ENCODE measurements around the gene GDF7.
A peak's percentile ranks its signal among the peaks of the same experiment; 100 is the strongest.

Gene GDF7

GRCh38 chr2:20666304-20667150, at the start of gene GDF7:
GDF7 (plus strand) TSS chr2:20667144; CDS start chr2:20667240, 96 bp downstream.
- no peak for DNase-seq

DNA sequence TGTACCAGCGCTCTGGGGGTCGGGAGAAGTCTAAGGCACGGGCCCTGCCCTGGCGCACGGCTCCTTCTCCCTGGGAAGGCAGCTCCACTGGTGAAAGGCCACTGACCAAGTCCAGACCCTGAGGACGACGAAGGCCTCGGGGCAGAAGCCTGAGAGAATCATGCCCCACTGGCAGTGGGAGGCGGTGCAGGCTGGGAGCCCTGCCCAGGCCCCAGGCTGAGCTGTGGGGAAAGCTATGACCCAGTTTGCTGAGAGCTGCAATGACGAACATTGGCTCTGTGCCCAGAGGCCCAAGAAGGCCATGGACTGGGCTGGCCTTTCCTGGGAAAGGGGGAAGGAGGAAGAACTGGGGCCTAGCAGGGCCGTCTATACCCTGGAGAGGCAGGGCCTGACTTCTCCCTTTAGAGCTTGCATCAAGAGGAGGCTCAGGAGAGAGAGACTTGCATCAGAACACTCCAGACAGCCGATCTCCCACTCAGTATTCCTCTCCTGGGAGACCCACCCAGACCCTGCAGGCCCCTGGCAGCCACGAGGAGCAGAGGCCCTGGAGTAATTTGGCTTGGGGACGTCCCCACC, 49.0 kb upstream of the GDF7 start:
- peak; percentile 86 for DNase-seq

GRCh38 chr2:20618468-20618885, 48.5 kb upstream of the GDF7 start:
- DNase-seq, result no peak

GRCh38 chr2:20618886-20619521, 47.9 kb upstream of the GDF7 start:
- no peak for DNase-seq

DNA sequence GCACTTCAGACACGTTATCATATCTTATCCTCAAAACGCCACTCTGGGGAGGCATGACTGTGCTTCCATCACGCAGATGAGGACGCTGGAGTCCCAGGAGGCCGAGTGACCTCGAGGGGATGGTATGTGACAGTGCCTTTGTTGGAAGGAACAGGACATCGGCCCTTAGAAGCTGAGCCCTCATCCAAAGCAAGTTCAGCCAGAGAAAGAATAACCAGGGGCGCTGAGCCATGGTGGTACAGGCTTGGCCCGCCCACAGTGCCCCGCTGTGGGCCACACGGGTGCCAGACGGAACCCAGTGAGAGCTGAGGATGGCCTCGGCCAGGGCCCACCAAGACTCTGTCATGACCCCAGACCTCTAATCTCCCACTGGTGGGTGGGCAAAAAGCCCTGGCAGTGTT, 47.3 kb upstream of the GDF7 start:
- no peak for DNase-seq

DNA sequence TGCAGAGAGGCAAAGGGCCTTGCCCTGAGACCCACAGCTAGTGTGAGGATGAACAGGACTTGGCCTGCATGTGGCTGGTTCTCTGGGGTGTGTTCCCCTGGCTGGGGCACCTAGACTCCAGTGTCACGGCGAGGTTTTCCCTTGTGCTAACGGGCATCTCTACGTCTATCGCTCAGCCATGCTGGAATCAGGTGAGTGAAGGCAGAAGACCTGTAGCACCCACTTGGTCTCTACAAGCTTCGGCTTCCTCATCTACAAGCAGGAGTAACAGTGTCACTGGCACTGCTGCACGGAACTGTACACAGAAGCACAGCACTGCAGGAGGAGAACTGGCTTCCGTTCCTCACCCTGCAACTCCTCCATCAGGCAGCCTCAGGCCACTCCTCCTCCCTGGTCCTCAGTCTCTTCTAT, 46.7 kb upstream of the GDF7 start:
- no peak for DNase-seq

DNA sequence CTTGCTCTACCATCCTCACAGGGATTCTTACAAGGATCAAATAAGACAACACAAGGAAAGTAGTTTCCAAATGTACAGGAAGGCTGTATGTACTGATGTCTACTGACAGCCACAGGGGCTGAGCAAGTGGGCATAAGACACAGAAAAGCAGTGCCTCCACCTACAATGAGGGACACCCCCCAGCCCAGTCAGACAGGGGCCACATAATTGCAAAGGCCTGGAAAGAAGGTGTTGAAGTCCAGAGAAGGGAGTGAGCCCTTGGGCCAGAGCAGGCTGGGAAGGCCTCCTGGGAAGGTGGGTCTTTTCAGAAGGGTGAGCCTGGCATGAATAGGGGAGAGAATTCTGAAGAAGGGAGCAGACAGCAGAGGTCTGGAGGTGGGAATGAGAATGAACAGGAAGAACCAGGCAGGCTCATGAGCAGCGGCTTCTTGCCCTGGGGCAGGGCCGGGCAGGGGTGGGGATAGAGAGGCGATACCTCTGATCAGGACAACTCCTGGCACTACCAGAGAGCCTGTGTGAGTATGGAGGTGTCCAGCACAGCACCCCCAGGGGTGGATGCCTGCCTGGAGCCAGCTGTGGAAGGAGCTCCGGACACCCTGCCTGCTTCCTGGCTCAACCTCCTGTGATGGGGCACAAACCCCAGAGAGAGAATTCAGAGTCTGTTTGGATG, 46.1 kb upstream of the GDF7 start:
- no peak for DNase-seq

DNA sequence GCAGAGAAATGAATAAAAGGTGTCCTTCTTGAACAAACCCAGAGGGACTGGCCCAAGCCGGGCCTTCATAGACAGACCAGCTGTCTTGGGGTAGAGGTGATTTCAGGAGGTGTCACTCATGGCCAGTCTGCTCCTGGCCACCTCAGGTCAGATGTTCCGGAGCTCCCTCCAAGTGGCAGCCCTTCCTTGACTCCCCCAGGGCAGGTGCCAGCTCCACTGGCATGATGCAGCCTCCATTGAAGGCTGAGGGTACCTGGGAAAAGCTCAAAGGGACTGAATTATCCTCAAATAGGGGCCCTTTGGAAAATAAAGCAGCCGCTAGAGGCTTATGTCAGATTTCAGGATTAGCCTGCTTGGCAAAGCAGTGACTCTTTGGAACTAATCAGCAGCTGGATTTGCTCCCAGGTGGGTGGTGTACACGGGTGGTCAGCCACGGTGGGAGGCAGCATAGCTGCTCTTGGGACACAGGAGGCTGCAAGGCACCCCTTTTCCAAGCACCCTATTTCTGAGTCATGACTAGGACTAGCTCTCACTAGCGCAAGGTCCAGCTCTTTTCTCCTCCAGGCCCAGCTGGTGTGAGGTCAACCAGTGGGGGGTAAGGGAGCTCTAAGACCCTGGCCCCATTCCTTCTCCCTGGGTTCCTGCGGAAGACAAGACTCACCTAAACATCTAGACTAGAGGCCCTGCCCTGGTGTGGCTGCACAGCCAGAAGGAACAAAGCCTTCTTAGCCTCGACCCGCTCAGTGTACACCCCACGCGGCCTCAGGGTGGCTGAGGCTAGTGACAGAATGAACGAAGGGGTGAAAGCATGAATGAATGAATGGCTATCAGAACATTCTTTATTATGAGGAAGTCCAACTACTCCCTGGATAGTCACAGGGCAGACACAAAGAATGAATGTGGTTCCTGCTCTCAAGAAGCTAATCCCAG, 45.3 kb upstream of the GDF7 start:
- DNase-seq, result no peak

DNA sequence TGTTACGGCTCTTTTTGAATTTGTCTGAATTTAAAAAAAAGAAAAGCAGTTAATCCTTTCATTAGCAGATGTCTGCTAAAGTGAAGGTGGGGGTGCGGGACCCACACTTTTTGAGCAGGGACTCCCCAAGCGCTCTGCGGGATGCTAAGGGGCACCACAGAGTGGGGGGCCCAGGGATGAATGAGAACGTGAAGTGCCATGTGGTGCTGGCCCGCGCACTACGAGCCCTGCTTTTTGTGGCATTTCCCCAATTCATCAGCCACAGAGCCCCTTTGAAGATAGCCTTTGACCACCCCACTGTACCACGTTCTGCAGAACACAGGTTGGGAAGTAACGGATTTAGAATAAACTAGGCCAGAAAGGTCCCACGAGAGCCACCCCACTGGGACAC, 44.7 kb upstream of the GDF7 start:
- no peak for DNase-seq

- DNase-seq, result no peak
Measured at GRCh38 chr2:20622731-20623130, 44.2 kb upstream of the GDF7 start.

DNA sequence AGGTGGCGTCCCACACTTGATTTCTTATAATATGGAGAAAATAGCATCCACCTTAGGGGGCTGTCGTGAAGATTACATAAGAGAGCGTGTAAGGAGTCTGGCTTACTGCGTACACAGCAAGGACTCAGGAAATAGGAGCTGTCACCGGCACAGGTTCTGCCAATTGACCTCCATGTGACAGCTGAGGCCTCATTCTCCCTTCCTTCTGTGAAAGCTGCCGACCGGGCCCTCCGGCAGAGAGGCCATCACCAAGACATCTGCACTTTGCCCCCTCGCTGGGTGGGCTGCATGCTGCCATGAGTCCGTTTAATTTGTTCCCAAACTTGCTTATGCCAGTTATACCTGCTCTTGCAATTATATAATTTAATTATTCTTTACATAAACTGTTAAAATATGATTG, 43.7 kb upstream of the GDF7 start:
- no peak for DNase-seq

GRCh38 chr2:20623741-20624155, 43.2 kb upstream of the GDF7 start:
- DNase-seq, result no peak

GRCh38 chr2:20624156-20624883, 42.6 kb upstream of the GDF7 start:
- DNase-seq, result no peak

- DNase-seq, result no peak
Measured at GRCh38 chr2:20624884-20625485, 42.0 kb upstream of the GDF7 start.

- peak; percentile 32 for DNase-seq
Measured at GRCh38 chr2:20625491-20626391, 41.2 kb upstream of the GDF7 start.

DNA sequence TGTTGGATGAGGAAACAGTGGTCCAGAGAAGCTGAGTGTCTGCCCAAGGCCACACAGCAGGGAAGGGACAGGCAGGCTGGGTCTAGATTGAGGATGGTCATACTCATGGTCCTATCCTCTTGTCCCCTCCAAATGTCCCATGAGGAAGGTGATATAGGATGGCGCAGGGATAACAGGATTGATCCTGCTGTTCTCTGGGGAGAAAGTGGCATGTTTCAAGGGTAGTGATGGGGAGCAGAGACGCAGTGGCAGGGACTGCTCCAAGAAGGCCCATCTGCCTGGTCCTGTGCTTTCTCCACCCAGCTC, 40.6 kb upstream of the GDF7 start:
- DNase-seq, result no peak

DNA sequence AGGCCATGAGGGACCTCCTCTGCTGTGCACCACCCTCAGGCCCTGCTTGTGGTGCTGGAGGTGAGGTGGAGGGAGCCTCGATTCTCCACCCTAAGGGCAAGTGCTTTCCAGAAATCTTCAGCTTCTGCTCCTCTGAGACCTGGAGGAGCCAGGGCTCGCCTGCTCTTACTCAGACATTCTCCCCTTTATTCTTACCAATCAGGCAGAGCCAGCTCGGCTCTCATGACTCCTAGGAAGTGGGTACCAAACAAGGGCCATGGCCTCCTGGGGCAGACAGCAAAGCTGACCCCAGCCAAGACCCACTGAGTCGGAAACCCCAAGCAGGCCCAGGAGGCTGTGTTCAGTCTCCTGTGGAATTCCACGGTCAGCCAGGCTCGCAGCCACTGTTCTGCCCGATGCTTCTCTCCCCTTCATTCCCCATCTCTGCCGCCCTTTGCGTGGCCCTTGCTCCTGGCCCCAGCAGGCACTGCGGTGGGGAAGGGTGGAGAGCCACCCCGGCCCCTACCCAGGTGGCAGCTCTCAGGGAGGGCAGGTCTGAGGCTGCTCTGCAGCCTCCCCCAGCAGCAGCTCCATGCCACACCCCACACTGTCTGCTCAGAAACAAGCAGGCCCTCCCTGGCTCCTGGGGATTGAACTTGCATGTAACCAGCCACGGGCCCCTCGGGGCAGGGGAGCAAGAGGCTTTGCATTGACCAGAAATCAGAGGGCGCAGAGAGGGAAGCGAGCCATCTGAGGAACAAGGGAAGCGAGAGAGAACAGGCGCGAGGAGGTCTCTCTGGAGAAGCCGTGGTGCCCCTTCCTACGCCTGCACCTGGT, 40.0 kb upstream of the GDF7 start:
- no peak for DNase-seq

DNA sequence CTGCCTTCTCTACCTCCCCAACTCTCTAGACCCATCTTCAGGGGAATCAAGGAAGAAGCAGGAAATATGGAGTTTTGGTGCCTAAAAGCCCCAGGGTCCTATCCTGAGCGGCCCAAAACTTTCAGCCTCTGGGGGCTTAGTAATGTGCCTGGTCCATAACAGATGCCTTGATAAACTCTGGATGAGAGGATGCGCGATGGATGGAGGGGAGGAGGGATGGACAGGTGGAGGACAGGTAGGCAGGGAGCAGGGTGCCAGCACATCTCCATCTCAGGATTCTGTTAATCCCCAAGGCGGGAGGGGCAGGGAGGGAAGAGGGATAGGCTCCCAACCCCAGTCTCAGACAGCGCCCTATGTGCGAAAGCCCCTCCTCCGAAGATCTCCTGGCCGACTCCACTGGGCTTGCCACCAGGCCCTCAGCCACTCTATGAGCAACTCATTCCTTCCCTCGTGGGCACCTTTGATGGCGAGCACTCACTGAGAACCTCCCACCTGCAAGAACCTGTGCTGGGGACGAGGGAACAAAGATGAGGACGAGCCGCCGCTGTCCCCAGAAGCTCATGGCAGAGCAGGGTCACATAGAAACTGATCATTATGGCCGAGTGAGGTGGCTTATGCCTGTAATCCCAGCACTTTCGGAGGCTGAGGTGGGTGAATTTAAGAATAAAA, 39.1 kb upstream of the GDF7 start:
- no peak for DNase-seq

GRCh38 chr2:20629181-20629580, 37.8 kb upstream of the GDF7 start:
- no peak for DNase-seq

Measured in NCI-H2029 (cell line).